PFSK-1 (cell line): ENCODE measurements around the gene CCDC192.

Experiments used
- FOXP2 ChIP-seq: optimal IDR thresholded peaks from 2 replicates; pipeline ENCODE3; 2011; ENCODE audit warnings: borderline replicate concordance, control low read depth, inconsistent platforms; ENCODE audit not compliant: insufficient read depth; ENCODE audit errors: extremely low read length, extremely low read depth
- POLR2AphosphoS5 ChIP-seq: IDR thresholded peaks from 2 replicates; pipeline ENCODE4 v1.6.1; 2012; ENCODE audit warnings: low read depth, mild to moderate bottlenecking, control low read depth, low read length, moderate library complexity
- SIN3A ChIP-seq: IDR thresholded peaks from 2 replicates; pipeline ENCODE4 v1.6.1; 2012; ENCODE audit warnings: mild to moderate bottlenecking, low read length, moderate library complexity, borderline replicate concordance; ENCODE audit not compliant: insufficient read depth
- TAF1 ChIP-seq: IDR thresholded peaks from 2 replicates; pipeline ENCODE4 v1.6.1; 2012; ENCODE audit warnings: low read length, control low read depth, borderline replicate concordance; ENCODE audit not compliant: insufficient read depth
- TF ChIP-seq, protein P1 (sequence below), 2 experiments: IDR thresholded peaks; 2 replicates each; pipeline versions ENCODE4 v1.6.1 to v1.8.0; 2011 to 2012; ENCODE audit warnings: low read depth in 2 of 2, low read length in 2 of 2, control low read depth in 1 of 2, inconsistent platforms in 1 of 2, mild to moderate bottlenecking in 1 of 2, moderate library complexity in 1 of 2; ENCODE audit not compliant: insufficient read depth in 1 of 2

The CCDC192 gene

DNA sequence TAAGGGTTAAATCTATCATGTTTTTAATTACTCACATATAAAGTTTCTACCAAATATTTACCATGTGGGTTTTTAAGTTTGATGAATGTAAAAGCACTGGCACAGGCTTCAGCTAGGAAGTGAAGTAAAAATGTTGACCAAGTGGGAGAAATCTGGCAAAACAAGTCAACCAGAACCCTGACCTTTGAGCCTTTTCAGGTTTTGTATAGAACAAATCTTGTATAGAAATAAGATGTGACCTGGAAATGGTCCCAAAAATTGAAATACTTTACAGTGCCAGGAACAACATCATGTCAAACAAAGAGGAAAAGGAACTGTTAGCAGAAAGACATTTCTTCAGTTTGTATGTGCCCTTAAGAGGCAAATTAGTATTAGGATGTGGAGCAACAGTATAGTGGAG lies 137.6 kb downstream of the CCDC192 start:
- TF ChIP-seq SIN3A (no peak), POLR2AphosphoS5 (no peak), TAF1 (no peak), FOXP2 (no peak)
- TF ChIP-seq, protein P1, sequence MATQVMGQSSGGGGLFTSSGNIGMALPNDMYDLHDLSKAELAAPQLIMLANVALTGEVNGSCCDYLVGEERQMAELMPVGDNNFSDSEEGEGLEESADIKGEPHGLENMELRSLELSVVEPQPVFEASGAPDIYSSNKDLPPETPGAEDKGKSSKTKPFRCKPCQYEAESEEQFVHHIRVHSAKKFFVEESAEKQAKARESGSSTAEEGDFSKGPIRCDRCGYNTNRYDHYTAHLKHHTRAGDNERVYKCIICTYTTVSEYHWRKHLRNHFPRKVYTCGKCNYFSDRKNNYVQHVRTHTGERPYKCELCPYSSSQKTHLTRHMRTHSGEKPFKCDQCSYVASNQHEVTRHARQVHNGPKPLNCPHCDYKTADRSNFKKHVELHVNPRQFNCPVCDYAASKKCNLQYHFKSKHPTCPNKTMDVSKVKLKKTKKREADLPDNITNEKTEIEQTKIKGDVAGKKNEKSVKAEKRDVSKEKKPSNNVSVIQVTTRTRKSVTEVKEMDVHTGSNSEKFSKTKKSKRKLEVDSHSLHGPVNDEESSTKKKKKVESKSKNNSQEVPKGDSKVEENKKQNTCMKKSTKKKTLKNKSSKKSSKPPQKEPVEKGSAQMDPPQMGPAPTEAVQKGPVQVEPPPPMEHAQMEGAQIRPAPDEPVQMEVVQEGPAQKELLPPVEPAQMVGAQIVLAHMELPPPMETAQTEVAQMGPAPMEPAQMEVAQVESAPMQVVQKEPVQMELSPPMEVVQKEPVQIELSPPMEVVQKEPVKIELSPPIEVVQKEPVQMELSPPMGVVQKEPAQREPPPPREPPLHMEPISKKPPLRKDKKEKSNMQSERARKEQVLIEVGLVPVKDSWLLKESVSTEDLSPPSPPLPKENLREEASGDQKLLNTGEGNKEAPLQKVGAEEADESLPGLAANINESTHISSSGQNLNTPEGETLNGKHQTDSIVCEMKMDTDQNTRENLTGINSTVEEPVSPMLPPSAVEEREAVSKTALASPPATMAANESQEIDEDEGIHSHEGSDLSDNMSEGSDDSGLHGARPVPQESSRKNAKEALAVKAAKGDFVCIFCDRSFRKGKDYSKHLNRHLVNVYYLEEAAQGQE (IDR thresholded peaks at IDR 0.05; ENCODE audit: insufficient read depth in 1 of 2, low read depth in 2 of 2, low read length in 2 of 2), result no peak

DNA sequence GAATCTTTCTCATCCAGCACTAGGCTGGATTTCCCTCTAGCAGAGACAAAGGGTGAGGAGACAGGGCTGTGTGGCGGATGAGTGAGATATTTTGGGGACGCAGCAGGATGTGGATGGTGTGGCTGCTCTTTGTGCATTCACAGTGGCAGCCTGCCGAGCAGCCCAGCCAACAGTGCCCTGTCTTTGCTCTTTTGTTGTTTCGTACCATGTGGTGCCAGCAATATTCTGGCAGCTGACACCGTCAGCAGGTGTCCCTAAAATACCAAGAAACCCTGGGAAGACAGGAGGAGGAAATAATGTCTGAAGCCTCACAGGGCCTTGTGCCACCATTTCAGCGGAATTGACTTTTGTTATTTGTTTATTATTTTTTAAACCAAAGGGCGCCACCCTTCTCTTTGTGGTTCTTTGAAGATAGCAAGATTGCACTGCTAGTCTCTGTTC lies 141.4 kb downstream of the CCDC192 start:
- TF ChIP-seq TAF1 (no peak), FOXP2 (no peak)

DNA sequence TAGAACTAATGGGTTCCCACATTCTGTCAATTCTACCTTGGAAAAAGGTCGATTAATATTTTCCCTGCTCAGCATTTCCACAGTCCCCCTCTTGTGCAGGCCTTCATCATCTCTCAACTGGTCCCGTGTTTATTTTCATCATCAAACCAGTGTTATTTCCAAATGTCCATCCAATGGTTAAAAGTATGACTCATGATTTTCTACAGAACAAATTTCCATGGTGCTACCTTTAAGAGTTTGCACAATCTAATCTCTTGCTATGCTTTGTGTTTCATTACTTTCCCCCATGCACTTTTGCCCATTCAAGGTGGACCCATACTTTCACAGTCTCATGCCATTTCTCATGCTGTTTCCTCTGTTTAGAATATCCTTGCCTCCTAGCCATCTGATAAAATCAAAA lies 143.7 kb downstream of the CCDC192 start:
- TF ChIP-seq SIN3A (no peak), TAF1 (no peak), POLR2AphosphoS5 (no peak), FOXP2 (no peak)
- TF ChIP-seq, protein P1 (IDR thresholded peaks at IDR 0.05; ENCODE audit: insufficient read depth in 1 of 2, low read depth in 2 of 2, low read length in 2 of 2), result no peak

DNA sequence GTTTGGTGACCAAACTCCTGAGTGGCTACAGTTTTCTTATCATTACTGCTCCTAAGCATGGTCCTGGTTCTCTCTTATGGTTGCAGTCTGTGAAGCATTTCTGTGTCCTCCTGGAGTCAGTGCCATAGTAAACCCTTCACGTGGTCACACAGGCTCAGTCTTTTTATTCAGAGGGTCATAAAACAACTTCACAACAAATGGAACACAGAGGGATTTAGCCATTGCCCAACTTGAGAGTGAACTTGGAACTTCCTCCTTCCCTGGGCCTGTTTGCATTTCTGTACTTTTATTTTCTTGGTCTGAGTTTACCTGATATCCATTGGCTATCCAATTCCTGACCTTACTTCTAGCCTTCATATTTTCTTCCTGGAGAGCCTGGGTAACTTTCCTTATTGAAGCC lies 144.9 kb downstream of the CCDC192 start:
- no peak for TF ChIP-seq SIN3A
- TF ChIP-seq, protein P1 (IDR thresholded peaks at IDR 0.05; ENCODE audit: insufficient read depth in 1 of 2, low read depth in 2 of 2, low read length in 2 of 2), result no peak
- no peak for TF ChIP-seq TAF1
- no peak for TF ChIP-seq FOXP2
- TF ChIP-seq POLR2AphosphoS5, result no peak

DNA sequence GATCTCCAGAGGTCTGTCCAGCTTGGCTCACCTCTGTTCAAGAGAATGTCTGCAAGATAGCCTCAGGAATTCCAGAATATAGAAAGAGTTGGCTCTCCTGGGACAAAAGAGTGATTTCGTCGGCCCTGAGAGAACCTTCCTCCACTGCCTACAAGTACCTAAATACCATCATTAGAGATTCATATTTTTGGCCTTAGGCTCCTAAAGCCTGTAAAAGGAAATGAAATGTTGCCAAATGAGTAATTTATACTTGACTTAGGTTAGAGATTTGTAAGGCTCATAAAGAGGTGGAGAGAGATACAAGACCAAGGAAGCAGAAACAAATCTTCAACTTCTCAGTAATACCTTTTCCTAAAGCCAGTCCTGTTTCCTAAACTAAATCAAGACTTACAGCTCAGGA lies 146.2 kb downstream of the CCDC192 start:
- no peak for TF ChIP-seq FOXP2
- no peak for TF ChIP-seq TAF1
- TF ChIP-seq POLR2AphosphoS5, result no peak
- TF ChIP-seq SIN3A, result no peak
- TF ChIP-seq, protein P1 (IDR thresholded peaks at IDR 0.05; ENCODE audit: insufficient read depth in 1 of 2, low read depth in 2 of 2, low read length in 2 of 2), result no peak
